Body of pancreas (tissue), 4 donors: ENCODE measurements around the gene PLCZ1. TPM values are rescaled to one million over a fixed set of nuclear protein-coding genes. Genes with fewer than 3 reads are reported as not detected.

Source experiments
- ATAC-seq: fragments of 150-250 bp; one replicate; pipeline ENCODE4 v1.9.1; 2016
- DNase-seq, 4 donors: peaks; one replicate each; pipeline ENCODE4 v3.0.0-alpha.2; 2019
- H3K27ac ChIP-seq, 4 donors: fragments of 200-600 bp; sonication (generic); 1 replicate in 3 of 4; 2 replicates in 1 of 4; pipeline versions ENCODE4 v1.5.1 to v1.6.1; 2016 to 2019; ENCODE audit warnings: mild to moderate bottlenecking in 1 of 4, mixed read lengths in 1 of 4, moderate library complexity in 1 of 4
- H3K27me3 ChIP-seq, 2 donors: fragments of 200-600 bp; sonication (generic); one replicate each; pipeline ENCODE4 v1.6.0; 2016; ENCODE audit warnings: mild to moderate bottlenecking in 1 of 2
- H3K36me3 ChIP-seq, 2 donors: fragments of 200-600 bp; sonication (generic); replicated peaks in 1 of 2; 2 replicates each; pipeline ENCODE4 v1.5.1; 2016; ENCODE audit warnings: low read depth in 2 of 2; ENCODE audit not compliant: insufficient read depth in 1 of 2
- H3K4me1 ChIP-seq: fragments of 200-600 bp; sonication (generic); one replicate; pipeline ENCODE4 v1.6.0; 2016
- H3K4me3 ChIP-seq, 2 donors: fragments of 200-600 bp; sonication (generic); 1 replicate in 1 of 2; 2 replicates in 1 of 2; pipeline ENCODE4 v1.5.1; 2016 to 2019
- H3K9me3 ChIP-seq, 3 donors: fragments of 200-600 bp; sonication (generic); 1 replicate in 2 of 3; 2 replicates in 1 of 3; pipeline ENCODE4 v1.5.1; 2016
- POLR2A ChIP-seq, 3 donors: fragments of 450-650 bp; IDR thresholded peaks; one replicate each; pipeline ENCODE4 v1.6.1; 2016; ENCODE audit warnings: antibody characterized with exemption in 3 of 3, mild to moderate bottlenecking in 2 of 3
- WGBS, 2 donors: methylation state at CpG; one replicate each; pipeline ENCODE4 v1.1.5; 2017; 5-methylcytosine and 5-hydroxymethylcytosine counted together
- intact Hi-C: fragments of 100-400 bp; cut with DNase I; formaldehyde crosslinking; loops from one replicate; pipeline ENCODE4 v1.15.1; 2023
- total RNA-seq, 2 donors: library from RNA; depleted of rRNA; stranded (reverse); fragments of >200 nt; gene quantifications; one replicate each; pipeline ENCODE4 v1.1.0, GENCODE V29; 2016
- TF ChIP-seq, protein P1 (sequence below), 7 experiments: fragments of 450-650 bp in 4 of 7; fragments of 200-600 bp in 3 of 7; sonication (generic) in 3 of 7; IDR thresholded peaks; one replicate each; pipeline ENCODE4 v1.5.1; 2016 to 2019; ENCODE audit warnings: antibody characterized with exemption in 7 of 7

PLCZ1 gene
- total RNA-seq, 2 donors from 2014 or later: not detected

DNA sequence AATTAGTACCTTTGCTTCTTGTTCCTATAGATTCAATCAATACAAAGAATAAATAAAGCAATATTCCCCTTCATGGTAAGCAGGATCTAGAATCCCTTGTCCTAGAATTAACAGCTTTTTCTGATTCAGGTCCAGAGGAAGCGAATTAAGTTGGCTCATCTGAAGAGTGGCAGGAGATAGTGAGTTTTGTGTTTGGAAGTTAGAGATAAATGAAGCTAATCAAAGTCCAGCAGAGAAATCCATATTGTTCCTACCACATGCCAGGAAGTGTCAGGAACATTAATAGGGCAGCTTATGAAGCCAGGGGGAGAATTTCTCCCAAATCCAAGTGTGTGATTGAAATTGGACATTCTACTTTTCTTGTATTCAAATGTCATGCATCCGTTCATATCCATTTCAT lies 14.1 kb upstream of the PLCZ1 start:
- H3K36me3 ChIP-seq: no peaks in the 10 kb centered on the region
- H3K4me3 ChIP-seq: no peak overlapping the region
- H3K27ac ChIP-seq: no peak overlapping the region
- intact Hi-C loops: no loop called here
- 49 to 51% methylated on average over 2 of the region's 2 CpGs for WGBS, 2 donors
- no peaks in the 10 kb centered on the region for H3K27me3 ChIP-seq
- DNase-seq: no peak
- H3K4me1 ChIP-seq: no peaks in the 10 kb centered on the region
- no peaks in the 10 kb centered on the region for H3K9me3 ChIP-seq
- ATAC-seq: no peak
- no peak for TF ChIP-seq POLR2A (IDR thresholded peaks at IDR 0.05)
- TF ChIP-seq, protein P1, sequence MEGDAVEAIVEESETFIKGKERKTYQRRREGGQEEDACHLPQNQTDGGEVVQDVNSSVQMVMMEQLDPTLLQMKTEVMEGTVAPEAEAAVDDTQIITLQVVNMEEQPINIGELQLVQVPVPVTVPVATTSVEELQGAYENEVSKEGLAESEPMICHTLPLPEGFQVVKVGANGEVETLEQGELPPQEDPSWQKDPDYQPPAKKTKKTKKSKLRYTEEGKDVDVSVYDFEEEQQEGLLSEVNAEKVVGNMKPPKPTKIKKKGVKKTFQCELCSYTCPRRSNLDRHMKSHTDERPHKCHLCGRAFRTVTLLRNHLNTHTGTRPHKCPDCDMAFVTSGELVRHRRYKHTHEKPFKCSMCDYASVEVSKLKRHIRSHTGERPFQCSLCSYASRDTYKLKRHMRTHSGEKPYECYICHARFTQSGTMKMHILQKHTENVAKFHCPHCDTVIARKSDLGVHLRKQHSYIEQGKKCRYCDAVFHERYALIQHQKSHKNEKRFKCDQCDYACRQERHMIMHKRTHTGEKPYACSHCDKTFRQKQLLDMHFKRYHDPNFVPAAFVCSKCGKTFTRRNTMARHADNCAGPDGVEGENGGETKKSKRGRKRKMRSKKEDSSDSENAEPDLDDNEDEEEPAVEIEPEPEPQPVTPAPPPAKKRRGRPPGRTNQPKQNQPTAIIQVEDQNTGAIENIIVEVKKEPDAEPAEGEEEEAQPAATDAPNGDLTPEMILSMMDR (IDR thresholded peaks at IDR 0.05): no peak

DNA sequence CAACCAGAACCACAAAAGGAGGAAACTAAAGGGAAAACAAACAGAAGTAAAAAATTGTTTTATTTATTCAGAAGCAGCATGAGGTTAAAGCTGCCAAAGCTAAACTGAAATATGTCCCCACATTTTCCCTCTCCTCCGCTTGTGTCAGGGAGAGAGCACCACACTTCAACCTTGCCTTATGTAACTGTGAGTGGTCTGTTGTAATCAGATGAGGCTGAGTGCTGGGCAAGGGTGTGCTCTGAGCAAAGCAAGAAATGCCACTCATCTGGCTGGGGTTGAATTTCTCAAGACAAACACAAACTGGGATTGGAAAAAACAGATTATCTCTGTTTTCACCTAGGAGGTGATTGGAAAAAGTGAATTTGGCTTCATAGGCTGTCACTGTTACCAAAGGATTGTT lies 12.3 kb upstream of the PLCZ1 start:
- intact Hi-C loops: no loop called here
- no peaks in the 10 kb centered on the region for H3K27me3 ChIP-seq
- ATAC-seq: no peak
- no peaks in the 10 kb centered on the region for H3K36me3 ChIP-seq
- WGBS, 2 donors: 77 to 80% methylated on average over 1 of the region's 1 CpG
- no peak overlapping the region for H3K27ac ChIP-seq
- no peak overlapping the region for H3K4me3 ChIP-seq
- no peak for DNase-seq
- no peaks in the 10 kb centered on the region for H3K9me3 ChIP-seq
- H3K4me1 ChIP-seq: no peaks in the 10 kb centered on the region
- TF ChIP-seq POLR2A (IDR thresholded peaks at IDR 0.05): no peak
- TF ChIP-seq, protein P1 (IDR thresholded peaks at IDR 0.05): no peak

DNA sequence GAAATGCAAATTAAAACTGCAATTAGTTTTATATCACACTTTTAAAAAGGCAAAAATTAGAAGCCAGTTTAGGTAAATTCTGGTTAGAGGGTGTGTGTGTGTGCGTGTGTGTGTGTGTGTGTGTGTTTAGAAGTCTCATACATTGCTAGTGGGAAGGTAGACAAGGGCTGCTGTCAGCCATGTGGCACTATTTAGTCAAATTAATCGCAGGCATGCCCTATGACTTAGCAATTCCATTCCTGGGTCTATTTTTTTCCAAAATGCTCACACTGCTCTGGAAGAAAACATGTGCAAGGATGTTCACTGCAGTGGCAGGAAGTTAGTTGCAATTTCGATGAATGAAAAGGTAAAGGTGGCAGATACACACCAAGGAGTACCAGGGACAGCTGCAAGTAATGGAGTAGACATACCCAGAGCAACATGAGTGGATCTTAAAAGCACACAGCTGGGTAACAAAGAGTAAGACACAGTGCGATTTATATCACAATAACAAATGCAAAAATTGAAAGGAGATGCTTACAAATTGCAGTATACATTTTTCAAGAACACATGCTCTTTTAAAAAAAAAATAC lies 11.7 kb upstream of the PLCZ1 start:
- no peak for TF ChIP-seq POLR2A (IDR thresholded peaks at IDR 0.05)
- TF ChIP-seq, protein P1 (IDR thresholded peaks at IDR 0.05): no peak
- H3K4me3 ChIP-seq: no peak overlapping the region
- DNase-seq: no peak
- WGBS, 2 donors: 46 to 55% methylated on average over 4 of the region's 4 CpGs
- no peaks in the 10 kb centered on the region for H3K9me3 ChIP-seq
- H3K27me3 ChIP-seq: no peaks in the 10 kb centered on the region
- no peak for ATAC-seq
- H3K27ac ChIP-seq: no peak overlapping the region
- H3K4me1 ChIP-seq: no peaks in the 10 kb centered on the region
- H3K36me3 ChIP-seq: no peaks in the 10 kb centered on the region
- intact Hi-C loops: no loop called here

DNA sequence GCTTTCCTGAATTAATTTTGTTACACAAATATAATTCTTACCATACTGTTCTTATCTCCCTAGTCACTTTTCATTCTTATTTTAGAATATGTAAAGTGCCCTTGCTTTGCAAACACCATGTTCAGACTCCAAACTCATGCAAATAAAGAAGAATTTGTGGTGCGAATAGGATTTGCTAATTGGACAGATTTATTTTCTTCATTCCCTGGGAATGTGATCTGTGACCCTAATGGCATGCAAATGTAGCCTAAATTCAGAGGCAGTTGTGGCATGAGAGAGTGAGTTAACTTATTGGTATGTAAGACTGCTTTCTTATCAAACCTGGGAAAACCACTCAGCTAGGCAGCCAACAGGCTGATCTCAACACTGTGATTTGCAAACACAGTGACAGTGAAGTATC lies 10.1 kb upstream of the PLCZ1 start:
- Histone ChIP-seq H3K36me3 (no peaks in the 10 kb centered on the region), H3K27ac (no peak overlapping the region), H3K4me1 (no peaks in the 10 kb centered on the region), H3K27me3 (no peaks in the 10 kb centered on the region), H3K4me3 (no peak overlapping the region), H3K9me3 (no peaks in the 10 kb centered on the region)
- TF ChIP-seq, protein P1 (IDR thresholded peaks at IDR 0.05): no peak
- TF ChIP-seq POLR2A (IDR thresholded peaks at IDR 0.05): no peak
- ATAC-seq (peak; percentile 21), DNase-seq (no peak)
- intact Hi-C loops: no loop called here
- WGBS, 2 donors: 43 to 62% methylated on average over 1 of the region's 1 CpG

DNA sequence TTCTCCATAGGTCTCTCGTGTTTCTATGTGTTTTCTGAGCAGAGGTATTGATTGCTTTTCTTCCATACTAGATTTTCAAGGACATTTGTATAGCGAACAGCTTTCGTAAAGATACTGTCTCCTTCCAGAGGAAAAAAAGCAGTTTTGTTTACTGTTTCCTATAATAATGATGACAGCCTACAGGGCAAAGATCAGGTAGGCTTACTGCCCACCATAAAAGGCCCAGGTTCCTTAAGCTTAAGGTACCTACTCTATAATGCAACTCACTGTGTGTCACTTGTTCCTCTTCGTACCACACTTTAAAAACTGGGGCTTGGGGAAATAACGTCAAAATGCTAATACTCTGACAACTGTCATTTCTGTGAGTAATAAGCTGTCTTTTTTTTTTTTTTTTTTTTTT lies 6.7 kb downstream of the PLCZ1 start:
- DNase-seq (no peak), ATAC-seq (no peak)
- intact Hi-C loops: no loop called here
- no peak for TF ChIP-seq POLR2A (IDR thresholded peaks at IDR 0.05)
- TF ChIP-seq, protein P1 (IDR thresholded peaks at IDR 0.05): no peak
- H3K4me1 ChIP-seq: no peaks in the 10 kb centered on the region
- no peak overlapping the region for H3K4me3 ChIP-seq
- H3K36me3 ChIP-seq: no peaks in the 10 kb centered on the region
- no peak overlapping the region for H3K27ac ChIP-seq
- WGBS, 2 donors: 53% methylated on average over 5 of the region's 5 CpGs
- no peaks in the 10 kb centered on the region for H3K9me3 ChIP-seq
- H3K27me3 ChIP-seq: no peaks in the 10 kb centered on the region
